ENCODE results near the gene DHX35. TPM values are rescaled to one million over a fixed set of nuclear protein-coding genes. Genes with fewer than 3 reads are reported as not detected.

DHX35 gene
- total RNA-seq, 2 donors from 2014 or later = 12.2 to 16.1 TPM

DNA sequence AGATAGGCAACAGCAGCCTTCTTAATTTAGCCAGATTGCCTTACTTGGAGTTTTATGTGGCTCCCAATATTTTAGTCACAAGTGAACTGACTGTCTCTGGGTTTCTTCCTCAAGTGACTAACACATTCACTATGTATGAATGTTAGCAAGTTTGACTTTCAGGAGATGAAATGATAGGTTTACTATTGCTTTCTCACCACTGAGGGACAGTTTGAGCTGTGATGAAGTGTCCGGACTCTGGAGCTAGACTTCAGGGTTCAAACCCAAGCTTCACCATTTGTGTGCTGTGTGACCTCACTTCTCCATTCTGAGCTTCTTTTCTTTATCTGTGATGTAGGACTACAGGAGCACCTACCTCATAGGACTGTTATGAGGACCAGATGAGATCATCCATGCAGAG lies 8.2 kb downstream of the DHX35 start:
- no peaks in the 10 kb centered on the region for H3K9me3 ChIP-seq (ENCODE audit: control insufficient read depth, low read length)
- Mint-ChIP-seq H3K4me1 (no peaks in the 10 kb centered on the region), H3K4me3 (no peak overlapping the region), H3K27ac (no peak overlapping the region), H3K9me3 (no peaks in the 10 kb centered on the region), H3K27me3 (ENCODE audit: insufficient read depth) (no peaks in the 10 kb centered on the region), H3K36me3 (ENCODE audit: low read depth) (peaks cover 21% of the 10 kb centered on the region)
- DNase-seq = no peak
- H3K4me3 ChIP-seq (ENCODE audit: low read length) = no peak overlapping the region
- TF ChIP-seq, protein P1, sequence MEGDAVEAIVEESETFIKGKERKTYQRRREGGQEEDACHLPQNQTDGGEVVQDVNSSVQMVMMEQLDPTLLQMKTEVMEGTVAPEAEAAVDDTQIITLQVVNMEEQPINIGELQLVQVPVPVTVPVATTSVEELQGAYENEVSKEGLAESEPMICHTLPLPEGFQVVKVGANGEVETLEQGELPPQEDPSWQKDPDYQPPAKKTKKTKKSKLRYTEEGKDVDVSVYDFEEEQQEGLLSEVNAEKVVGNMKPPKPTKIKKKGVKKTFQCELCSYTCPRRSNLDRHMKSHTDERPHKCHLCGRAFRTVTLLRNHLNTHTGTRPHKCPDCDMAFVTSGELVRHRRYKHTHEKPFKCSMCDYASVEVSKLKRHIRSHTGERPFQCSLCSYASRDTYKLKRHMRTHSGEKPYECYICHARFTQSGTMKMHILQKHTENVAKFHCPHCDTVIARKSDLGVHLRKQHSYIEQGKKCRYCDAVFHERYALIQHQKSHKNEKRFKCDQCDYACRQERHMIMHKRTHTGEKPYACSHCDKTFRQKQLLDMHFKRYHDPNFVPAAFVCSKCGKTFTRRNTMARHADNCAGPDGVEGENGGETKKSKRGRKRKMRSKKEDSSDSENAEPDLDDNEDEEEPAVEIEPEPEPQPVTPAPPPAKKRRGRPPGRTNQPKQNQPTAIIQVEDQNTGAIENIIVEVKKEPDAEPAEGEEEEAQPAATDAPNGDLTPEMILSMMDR (conservative IDR thresholded peaks at IDR 0.05) = no peak
- no peaks in the 10 kb centered on the region for H3K27me3 ChIP-seq (ENCODE audit: control insufficient read depth, insufficient read depth, low read length, poor library complexity, severe bottlenecking)
- H3K36me3 ChIP-seq (ENCODE audit: control insufficient read depth, insufficient read depth, low read length) = peaks cover 36% of the 10 kb centered on the region
- H3K4me1 ChIP-seq (ENCODE audit: control insufficient read depth, insufficient read depth, low read length) = no peaks in the 10 kb centered on the region
- H3K27ac ChIP-seq (ENCODE audit: low read depth, low read length) = no peak overlapping the region
- H3K9ac ChIP-seq (ENCODE audit: extremely low read depth, low read length, poor library complexity, severe bottlenecking) = no peak overlapping the region
- WGBS, 2 experiments (ENCODE audit: insufficient coverage in 1 of 2, insufficient read length in 1 of 2) = 96 to 100% methylated on average over 1 of the region's 1 CpG

DNA sequence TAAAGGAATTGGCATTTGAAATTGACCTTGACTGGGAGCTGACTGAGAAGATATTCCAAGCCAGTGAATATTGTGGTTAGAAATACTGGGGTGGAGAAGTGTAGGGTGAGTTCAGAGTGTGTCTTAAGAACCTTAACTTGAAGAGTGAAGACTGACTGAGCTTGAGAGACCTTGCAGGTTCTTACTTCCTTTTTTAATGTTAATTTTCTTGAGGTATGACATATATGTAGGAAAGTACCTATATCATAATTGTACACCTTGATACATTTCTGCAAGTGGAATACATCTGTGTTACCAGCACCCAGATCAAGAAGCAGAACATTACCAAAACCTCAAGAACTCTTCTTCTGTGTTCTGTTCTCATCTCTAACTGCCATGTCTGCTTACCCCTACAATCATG lies 11.0 kb downstream of the DHX35 start:
- Histone ChIP-seq H3K9ac (ENCODE audit: extremely low read depth, low read length, poor library complexity, severe bottlenecking) (no peak overlapping the region), H3K27ac (ENCODE audit: low read depth, low read length) (no peak overlapping the region), H3K36me3 (ENCODE audit: control insufficient read depth, insufficient read depth, low read length) (peaks cover 48% of the 10 kb centered on the region), H3K4me3 (ENCODE audit: low read length) (no peak overlapping the region), H3K9me3 (ENCODE audit: control insufficient read depth, low read length) (no peaks in the 10 kb centered on the region), H3K27me3 (ENCODE audit: control insufficient read depth, insufficient read depth, low read length, poor library complexity, severe bottlenecking) (no peaks in the 10 kb centered on the region), H3K4me1 (ENCODE audit: control insufficient read depth, insufficient read depth, low read length) (no peaks in the 10 kb centered on the region)
- TF ChIP-seq, protein P1 (conservative IDR thresholded peaks at IDR 0.05) = no peak
- H3K27me3 Mint-ChIP-seq (ENCODE audit: insufficient read depth) = no peaks in the 10 kb centered on the region
- H3K36me3 Mint-ChIP-seq (ENCODE audit: low read depth) = peaks cover 20% of the 10 kb centered on the region
- no peak overlapping the region for H3K27ac Mint-ChIP-seq
- H3K4me3 Mint-ChIP-seq = no peak overlapping the region
- no peaks in the 10 kb centered on the region for H3K9me3 Mint-ChIP-seq
- no peaks in the 10 kb centered on the region for H3K4me1 Mint-ChIP-seq
- DNase-seq = no peak

DNA sequence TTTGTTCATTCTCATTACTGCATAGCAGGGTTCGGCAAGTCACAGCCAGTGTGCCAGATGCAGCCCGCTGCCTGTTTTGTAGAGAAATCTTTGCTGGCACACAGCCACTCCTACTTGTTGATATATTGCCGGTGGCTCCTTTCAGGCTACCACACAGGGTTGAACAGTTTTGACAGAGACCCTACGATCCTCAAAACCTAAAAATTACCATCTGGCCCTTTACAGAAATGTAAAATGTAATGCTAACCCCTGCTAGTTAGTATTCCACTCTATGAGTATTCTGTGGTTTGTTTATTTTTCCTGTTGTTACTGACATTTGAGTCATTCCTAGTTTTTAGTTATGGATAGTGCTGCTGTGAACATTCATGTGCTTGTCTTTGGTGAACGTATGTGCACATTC lies 11.5 kb downstream of the DHX35 start:
- no peak overlapping the region for H3K4me3 Mint-ChIP-seq
- no peaks in the 10 kb centered on the region for H3K9me3 Mint-ChIP-seq
- no peaks in the 10 kb centered on the region for H3K27me3 ChIP-seq (ENCODE audit: control insufficient read depth, insufficient read depth, low read length, poor library complexity, severe bottlenecking)
- H3K27ac ChIP-seq (ENCODE audit: low read depth, low read length) = no peak overlapping the region
- H3K4me1 Mint-ChIP-seq = no peaks in the 10 kb centered on the region
- no peaks in the 10 kb centered on the region for H3K27me3 Mint-ChIP-seq (ENCODE audit: insufficient read depth)
- H3K36me3 Mint-ChIP-seq (ENCODE audit: low read depth) = peaks cover 20% of the 10 kb centered on the region
- H3K4me3 ChIP-seq (ENCODE audit: low read length) = no peak overlapping the region
- H3K27ac Mint-ChIP-seq = no peak overlapping the region
- no peak for DNase-seq
- WGBS, 2 experiments (ENCODE audit: insufficient coverage in 1 of 2, insufficient read length in 1 of 2) = 91 to 93% methylated on average over 4 to 5 of the region's 5 CpGs
- H3K9ac ChIP-seq (ENCODE audit: extremely low read depth, low read length, poor library complexity, severe bottlenecking) = no peak overlapping the region
- no peaks in the 10 kb centered on the region for H3K9me3 ChIP-seq (ENCODE audit: control insufficient read depth, low read length)
- H3K36me3 ChIP-seq (ENCODE audit: control insufficient read depth, insufficient read depth, low read length) = peaks cover 50% of the 10 kb centered on the region
- TF ChIP-seq, protein P1 (conservative IDR thresholded peaks at IDR 0.05) = no peak
- no peaks in the 10 kb centered on the region for H3K4me1 ChIP-seq (ENCODE audit: control insufficient read depth, insufficient read depth, low read length)

Data from endodermal cell (in vitro differentiated cells).